AG04450 (cell line): Measurements from ENCODE around the gene ABCB11. TPM values are rescaled to one million over a fixed set of nuclear protein-coding genes. Genes with fewer than 3 reads are reported as not detected.

ENCODE experiments used
- CTCF ChIA-PET: fragments of 300-600, 350-600 bp; formaldehyde crosslinking; extraction: SDS; loops from one replicate; lab custom pipeline; 2022; ENCODE audit warnings: antibody characterized with exemption, inconsistent platforms; lab: Charles Lee
- POLR2A ChIA-PET: fragments of 350-600 bp; formaldehyde crosslinking; extraction: SDS; loops from one replicate; lab custom pipeline; 2021; ENCODE audit warnings: antibody characterized with exemption, inconsistent platforms; lab: Yijun Ruan, JAX
- DNase-seq: peaks from one replicate; pipeline ENCODE4 v3.0.0-alpha.2; 2011; ENCODE audit warnings: low read depth, low spot score
- H3K27ac ChIP-seq: one replicate; pipeline ENCODE4 v1.5.1; 2012; ENCODE audit warnings: low read depth, low read length, control low read depth
- H3K27me3 ChIP-seq: one replicate; pipeline ENCODE4 v1.6.0; 2012; ENCODE audit warnings: low read length; ENCODE audit not compliant: control insufficient read depth, insufficient read depth
- H3K4me3 ChIP-seq: 2 replicates; pipeline ENCODE4 v1.5.1; 2011; ENCODE audit warnings: mild to moderate bottlenecking, low read depth, low read length, control low read depth
- H3K9me3 ChIP-seq: 2 replicates; pipeline ENCODE4 v1.5.1; 2012; ENCODE audit warnings: low read length; ENCODE audit not compliant: control insufficient read depth, insufficient read depth
- CTCF ChIP-seq: IDR thresholded peaks from 2 replicates; pipeline ENCODE4 v1.5.1; 2011; ENCODE audit warnings: low read depth, low read length, control low read depth, inconsistent platforms
- polyA plus RNA-seq: library from polyadenylated mRNA; depleted of rRNA; stranded (reverse); fragments of >200 nt; gene quantifications from 2 replicates; pipeline ENCODE4 v1.2.3, GENCODE V29; 2011

Gene ABCB11
- polyA plus RNA-seq, 1 experiment, result not detected

GRCh38 chr2:169002161-169002738 is 28.9 kb downstream of the ABCB11 start:
- H3K27me3 ChIP-seq, result no peaks in the 10 kb centered on the region
- no peaks in the 10 kb centered on the region for H3K9me3 ChIP-seq
- H3K27ac ChIP-seq, result no peak overlapping the region
- no peak for TF ChIP-seq CTCF
- ChIA-PET POLR2A (no interaction called here), CTCF (no interaction called here)
- DNase-seq, result no peak
- H3K4me3 ChIP-seq, result no peak overlapping the region

- no peak for TF ChIP-seq CTCF
- no peaks in the 10 kb centered on the region for H3K27me3 ChIP-seq
- H3K27ac ChIP-seq, result no peak overlapping the region
- POLR2A ChIA-PET, result no interaction called here
- no peak overlapping the region for H3K4me3 ChIP-seq
- no peak for DNase-seq
- no peaks in the 10 kb centered on the region for H3K9me3 ChIP-seq
- CTCF ChIA-PET, result interaction anchor here (1.4 kb wide), 1 partner anchor 109 kb away, joined by 4 read pairs; no protein-coding TSS in a partner anchor
Observed at GRCh38 chr2:169001116-169001815, 29.9 kb downstream of the ABCB11 start.

GRCh38 chr2:168999668-169000213 is 31.4 kb downstream of the ABCB11 start:
- ChIA-PET POLR2A (no interaction called here), CTCF (interaction anchor here (1.4 kb wide), 1 partner anchor 110 kb away, joined by 4 read pairs; no protein-coding TSS in a partner anchor)
- DNase-seq, result no peak
- no peaks in the 10 kb centered on the region for H3K27me3 ChIP-seq
- H3K9me3 ChIP-seq, result no peaks in the 10 kb centered on the region
- TF ChIP-seq CTCF, result no peak
- H3K4me3 ChIP-seq, result no peak overlapping the region
- no peak overlapping the region for H3K27ac ChIP-seq

GRCh38 chr2:168998609-168999211 is 32.4 kb downstream of the ABCB11 start:
- no peaks in the 10 kb centered on the region for H3K9me3 ChIP-seq
- ChIA-PET CTCF (interaction anchor here (1.0 kb wide), 1 partner anchor 50 kb away, joined by 3 read pairs; no protein-coding TSS in a partner anchor), POLR2A (no interaction called here)
- no peak for DNase-seq
- TF ChIP-seq CTCF, result no peak
- H3K4me3 ChIP-seq, result no peak overlapping the region
- H3K27me3 ChIP-seq, result no peaks in the 10 kb centered on the region
- H3K27ac ChIP-seq, result no peak overlapping the region

GRCh38 chr2:168997794-168998193 is 33.3 kb downstream of the ABCB11 start:
- H3K27ac ChIP-seq, result no peak overlapping the region
- POLR2A ChIA-PET, result no interaction called here
- H3K4me3 ChIP-seq, result no peak overlapping the region
- CTCF ChIA-PET, result interaction anchor here (1.0 kb wide), 1 partner anchor 49 kb away, joined by 3 read pairs; no protein-coding TSS in a partner anchor
- no peaks in the 10 kb centered on the region for H3K9me3 ChIP-seq
- H3K27me3 ChIP-seq, result no peaks in the 10 kb centered on the region
- no peak for DNase-seq
- TF ChIP-seq CTCF, result no peak
